Activated CD8-positive, alpha-beta memory T cell treated with anti-CD3 and anti-CD28 coated beads for 1 hour (primary cell): ENCODE results near the gene PTPRZ1.

Source experiments
- DNase-seq, 2 donors: peaks; one replicate each; pipeline ENCODE4 v3.0.0-alpha.2; 2020; ENCODE audit warnings: low read depth in 1 of 2; ENCODE audit errors: extremely low read depth in 1 of 2

The PTPRZ1 gene

GRCh38 chr7:122103064-122103463 lies 230.1 kb downstream of the PTPRZ1 start:
- DNase-seq, result no peak
